ENCODE data around the gene KRT77.

Gene KRT77

DNA sequence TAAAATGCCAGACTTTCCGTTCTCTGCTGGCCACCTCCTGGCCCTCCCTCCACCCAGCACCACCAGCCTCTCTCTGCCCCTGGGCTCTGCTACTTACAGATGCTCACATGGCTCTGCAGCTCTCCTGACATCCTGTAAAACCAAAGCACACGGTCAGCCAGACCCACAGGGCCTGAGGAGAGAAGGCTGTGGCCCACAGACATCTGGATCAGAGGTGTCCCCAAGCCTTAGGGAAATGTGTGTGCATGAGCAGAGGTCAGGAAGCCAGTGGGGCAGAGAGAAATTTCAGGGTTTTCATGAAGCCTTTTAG lies 11.5 kb downstream of the KRT77 start:
- DNase-seq (ENCODE audit: low spot score): no peak

DNA sequence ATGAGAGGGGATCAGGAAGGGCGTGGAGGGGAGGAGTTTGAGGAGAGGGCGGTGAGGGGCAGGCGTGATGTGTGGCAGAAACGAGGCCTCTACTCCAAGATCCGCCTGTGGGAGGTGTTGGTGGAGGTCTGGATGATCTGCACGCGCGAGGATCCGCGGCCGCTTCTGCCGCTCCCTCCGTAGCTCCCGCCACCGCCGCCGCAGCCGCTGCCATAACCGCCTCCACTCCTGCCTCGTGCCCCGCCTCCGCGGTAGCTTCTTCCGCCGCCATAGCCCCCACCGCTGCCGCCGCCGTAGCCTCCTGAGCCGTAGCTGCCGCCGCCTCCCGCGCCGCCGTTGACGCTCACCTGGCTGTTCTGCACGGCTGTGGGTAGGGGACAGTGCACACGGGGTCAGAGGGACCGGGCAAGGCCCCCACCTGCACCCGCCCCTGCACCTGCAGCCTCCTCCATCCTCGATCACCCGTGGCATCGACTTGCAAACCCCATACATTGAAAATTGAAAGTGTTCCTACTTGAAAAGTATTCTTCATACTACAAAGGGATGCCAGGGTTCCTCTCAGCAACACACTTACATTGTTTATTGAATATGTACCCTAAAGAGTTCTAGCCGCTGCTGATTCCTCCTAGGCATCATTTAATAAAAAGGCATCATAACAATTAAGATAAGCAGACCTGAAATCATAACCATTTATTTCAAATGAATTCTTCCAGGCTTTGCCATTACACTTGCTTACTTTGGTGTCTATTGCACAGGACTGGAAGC lies 12.1 kb downstream of the KRT77 start:
- DNase-seq (ENCODE audit: low spot score): peak; percentile 20

DNA sequence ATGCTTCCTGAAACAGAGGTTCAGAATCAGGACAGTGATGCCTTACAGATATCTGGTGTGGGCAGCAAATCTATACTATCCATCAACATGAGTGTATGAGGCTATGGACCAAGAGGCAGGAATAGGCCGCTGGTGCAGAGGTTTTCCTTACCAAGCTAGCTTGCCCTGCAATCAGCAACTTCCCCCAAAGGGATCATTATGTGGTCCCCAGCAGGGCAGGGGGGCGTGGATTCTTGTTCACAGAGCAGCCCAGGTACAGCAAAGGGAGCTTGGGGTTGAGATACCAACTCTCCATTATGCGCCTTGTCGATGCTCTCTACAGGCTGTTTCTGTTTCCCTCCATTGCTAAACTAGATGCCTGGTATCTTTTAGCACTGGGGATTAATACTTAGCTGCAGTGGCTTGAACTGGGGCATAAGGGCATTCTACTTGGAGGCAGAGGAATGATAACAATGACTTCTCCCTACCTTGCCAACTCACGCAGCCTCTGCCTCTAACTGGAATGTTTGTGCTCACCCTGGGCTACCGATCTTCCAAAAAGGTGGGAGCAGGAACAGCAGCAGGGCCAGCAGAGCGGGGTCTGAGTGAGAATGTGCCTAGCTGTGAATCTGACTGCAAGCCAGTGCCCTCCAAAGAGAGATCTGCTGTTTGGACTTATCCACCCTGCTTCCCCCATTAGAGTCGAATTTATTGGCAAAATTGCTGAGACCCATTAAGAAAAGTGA lies 12.8 kb downstream of the KRT77 start:
- no peak for DNase-seq (ENCODE audit: low spot score)

DNA sequence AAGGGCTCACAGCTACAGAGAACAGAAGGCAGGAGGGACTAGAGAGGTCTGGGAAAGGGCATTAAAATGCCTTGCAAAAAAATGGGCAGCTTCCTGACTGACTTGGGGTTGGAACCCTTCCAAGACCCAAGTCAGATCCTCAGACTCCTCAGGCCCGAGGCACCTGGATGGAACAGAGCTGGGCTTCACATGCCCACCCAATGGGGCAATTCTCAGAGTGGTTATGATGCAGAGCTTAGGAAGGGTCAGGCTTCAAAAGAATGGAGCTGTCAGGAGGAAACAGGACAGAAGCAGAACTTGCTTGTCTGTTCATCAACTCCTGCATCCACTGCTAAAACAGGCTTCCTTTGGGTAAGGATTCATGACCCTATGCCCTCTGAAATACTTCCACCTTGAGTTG lies 13.4 kb downstream of the KRT77 start:
- DNase-seq (ENCODE audit: low spot score): no peak

DNA sequence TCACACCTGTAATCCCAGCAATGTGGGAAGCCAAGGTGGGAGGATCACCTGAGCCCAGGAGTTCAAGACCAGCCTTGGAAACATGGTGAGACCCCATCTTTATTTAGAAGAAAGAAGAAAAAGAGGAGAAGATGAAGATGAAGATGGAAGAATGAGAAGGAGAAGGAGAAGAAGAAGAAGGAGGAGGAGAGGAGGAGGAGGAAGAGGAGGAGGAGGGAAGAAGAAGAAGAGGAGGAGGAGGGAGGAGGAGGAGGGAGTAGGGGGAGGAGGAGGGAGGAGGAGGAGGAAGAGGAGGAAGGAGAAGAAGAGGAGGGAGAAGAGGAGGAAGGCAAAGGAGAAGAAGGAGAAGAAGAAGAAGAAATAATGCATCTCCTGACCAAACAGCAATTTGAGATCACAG lies 14.1 kb downstream of the KRT77 start:
- DNase-seq (ENCODE audit: low spot score): no peak

DNA sequence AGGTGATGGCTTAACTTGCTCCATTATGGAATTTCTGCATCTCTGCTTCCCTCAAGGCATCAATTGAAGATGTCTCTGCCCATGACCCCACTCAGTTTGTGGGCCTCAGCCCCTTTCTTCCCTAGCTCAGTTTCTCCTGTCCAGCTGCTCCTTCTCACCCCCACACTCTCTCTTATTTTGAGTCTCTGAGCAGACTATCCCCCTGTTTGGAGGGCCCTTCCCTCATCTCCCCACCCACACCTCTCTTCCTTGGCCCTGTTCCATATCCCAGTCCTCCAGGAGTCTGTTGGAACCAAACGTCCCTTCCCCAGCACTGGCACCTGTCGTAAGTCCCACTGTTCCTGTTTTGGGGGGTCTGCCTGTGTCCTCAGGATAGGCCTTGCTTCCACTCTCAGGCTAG lies 14.8 kb downstream of the KRT77 start:
- DNase-seq (ENCODE audit: low spot score): no peak

DNA sequence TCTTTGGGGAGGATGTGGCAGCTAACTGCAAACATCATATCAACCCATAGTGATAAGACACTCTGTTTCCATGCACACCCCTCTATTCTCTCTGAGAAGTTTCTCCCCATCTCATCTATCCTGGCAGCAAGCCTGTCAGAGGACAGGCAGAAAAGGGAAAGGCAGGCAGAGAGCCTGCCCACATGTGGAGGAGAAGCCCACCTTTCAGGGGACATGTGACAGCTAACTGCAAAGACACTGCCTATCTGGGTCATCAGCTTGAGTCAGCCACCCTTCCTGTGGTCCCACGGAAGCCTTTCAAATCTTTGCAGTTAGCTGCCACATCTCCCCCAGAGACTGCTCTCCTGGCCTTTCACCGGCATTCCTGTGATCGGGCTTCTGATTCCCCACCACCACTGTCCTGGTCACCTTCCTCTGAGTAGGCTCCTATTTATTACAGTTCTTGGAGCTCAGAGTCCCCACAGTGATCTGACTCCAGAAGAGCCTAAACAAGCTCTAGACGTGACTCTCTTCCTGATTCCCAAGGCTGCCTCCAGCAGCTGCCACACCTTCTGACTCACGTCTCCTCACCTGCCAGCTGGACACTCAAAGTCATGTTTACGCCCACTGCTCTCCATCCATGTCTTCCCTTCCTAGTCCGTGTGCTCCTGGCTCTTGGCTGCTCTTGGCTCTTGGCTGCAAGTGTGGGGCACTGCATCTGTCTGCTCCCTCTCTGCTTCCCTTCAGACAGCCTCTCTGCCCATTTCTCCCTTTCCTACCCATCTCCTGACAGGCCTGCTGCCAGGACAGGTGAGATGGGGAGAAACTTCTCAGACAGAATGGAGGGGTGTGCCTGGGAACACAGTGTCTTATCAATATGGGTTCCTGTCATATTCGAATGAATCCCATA lies 15.6 kb downstream of the KRT77 start:
- no peak for DNase-seq (ENCODE audit: low spot score)

DNA sequence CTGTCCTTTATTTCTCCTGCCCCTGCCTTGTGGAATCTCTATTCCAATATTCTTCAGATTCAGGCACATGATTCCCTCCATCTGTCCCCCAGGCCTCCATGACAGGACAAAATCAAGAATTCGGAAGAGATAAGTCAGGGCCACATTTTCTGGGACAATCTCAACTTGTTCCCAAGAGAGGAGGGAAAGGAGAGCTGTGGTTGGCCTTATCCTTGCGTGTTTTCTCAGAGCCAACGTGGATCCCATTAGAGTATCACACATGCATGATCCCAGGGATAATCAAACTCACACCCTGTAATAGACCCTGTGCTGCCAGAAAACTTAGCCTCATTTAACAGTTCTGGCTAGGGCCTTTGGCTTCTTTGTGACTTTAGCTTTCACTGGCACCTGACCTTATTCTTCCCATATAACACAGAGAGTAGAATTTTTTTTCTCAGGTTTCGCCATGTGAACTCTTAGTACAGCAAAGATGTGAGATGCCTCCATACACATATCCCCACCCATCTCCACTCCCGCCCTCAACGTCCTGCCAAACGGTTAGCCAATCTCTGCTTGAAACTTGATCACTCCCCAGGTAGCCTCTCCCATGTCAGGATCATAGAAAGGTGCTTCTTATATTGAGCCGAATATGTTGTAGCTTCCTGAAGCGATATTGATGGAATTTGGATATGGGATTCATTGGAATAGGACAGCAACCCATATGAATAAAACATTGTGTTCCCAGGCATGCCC lies 16.4 kb downstream of the KRT77 start:
- no peak for DNase-seq (ENCODE audit: low spot score)

DNA sequence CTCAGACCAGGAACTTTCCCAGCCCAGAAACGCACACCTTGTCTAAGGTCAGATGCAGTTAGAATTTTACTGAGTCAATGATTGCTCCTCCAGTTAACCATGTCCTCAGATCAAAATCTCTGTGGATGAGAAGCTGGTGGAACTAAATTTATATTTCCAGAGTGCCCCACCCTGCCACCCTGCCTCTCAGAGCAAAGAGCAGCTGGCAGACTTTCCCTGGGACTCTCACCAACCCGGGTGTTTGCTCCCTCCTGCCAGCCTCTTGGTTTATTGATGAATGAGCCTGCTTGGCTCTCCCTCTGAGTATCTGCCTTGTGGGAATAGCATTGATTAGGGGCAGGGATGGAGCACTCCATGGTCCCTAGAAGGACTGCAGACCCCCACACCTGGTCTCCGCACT lies 17.3 kb downstream of the KRT77 start:
- no peak for DNase-seq (ENCODE audit: low spot score)

DNA sequence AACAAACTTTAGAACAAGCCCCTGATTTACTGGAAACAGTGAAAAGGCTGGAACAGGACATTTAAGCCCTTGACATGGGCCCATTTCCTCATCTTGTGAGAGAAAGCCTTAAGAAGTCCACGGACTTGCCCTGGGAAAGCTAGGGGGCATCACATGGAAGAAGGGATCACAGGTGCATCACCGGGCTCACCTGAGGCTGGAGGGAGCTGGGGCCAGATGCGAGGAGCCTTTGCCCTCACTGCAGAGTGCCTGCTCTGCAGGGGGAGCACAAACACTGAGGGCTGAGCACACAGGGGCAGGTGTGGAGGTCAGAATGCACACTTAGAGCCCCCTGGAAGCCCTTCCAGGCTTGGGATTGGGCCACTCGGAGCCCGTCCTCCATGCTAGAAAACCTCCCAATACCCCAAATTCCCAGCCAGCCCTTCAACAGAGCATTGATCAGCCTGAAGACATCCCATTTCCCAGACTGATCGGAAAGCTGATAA lies 17.9 kb downstream of the KRT77 start:
- no peak for DNase-seq (ENCODE audit: low spot score)

DNA sequence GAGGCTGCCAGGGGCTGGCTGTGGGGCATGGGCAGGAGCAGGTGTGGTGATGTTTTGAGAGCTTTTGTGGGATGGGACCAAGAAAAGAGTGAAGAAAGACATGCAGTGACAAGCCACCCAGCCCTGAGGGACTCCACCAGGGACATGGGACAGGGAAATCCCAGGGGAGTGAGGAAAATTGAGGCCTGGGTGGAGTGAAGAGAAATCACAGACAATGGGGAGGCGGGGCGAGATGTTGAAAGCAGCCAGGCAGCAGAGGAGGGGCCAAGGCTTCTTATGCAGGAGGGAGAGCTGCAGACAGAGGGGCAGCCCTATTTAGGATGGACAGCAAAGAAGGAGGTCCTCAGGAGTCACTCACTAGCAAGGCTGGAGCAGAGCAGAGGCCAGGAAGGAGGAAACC lies 18.9 kb downstream of the KRT77 start:
- DNase-seq (ENCODE audit: low spot score): no peak

DNA sequence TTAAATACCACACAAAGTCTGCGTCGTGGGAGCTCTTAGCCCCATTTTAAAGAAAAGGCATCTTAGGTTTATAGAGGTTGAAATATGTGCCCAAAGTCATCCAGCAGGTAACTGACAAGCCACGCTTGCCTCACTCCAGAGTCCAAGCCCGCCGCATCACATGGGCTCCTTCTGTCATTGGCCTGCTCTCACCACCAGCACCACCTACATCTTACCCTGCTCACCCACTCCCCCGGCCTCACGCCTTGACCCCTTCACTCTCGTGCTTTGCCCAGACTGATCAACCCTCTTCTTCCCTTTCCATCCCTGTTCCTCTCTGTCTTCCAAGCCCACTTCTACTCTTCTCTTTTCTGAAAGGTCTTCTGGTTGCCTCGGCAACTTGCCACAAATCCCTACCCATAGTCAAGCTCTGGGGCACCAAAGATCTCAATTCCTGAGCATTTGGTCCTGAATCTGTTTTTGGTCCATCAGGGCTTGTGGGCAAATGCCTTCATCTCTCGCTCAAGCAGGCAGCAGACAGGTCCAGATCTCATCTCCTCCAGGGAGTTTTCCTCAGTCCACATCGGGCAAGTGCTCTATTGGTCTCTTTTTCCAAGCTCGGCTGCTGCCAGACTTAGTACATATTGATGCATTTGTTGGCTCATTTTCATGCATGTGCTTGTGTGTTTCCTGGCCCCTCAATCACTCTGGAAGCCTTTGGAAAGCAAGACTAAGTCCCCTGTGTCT lies 19.6 kb downstream of the KRT77 start:
- DNase-seq (ENCODE audit: low spot score): no peak

DNA sequence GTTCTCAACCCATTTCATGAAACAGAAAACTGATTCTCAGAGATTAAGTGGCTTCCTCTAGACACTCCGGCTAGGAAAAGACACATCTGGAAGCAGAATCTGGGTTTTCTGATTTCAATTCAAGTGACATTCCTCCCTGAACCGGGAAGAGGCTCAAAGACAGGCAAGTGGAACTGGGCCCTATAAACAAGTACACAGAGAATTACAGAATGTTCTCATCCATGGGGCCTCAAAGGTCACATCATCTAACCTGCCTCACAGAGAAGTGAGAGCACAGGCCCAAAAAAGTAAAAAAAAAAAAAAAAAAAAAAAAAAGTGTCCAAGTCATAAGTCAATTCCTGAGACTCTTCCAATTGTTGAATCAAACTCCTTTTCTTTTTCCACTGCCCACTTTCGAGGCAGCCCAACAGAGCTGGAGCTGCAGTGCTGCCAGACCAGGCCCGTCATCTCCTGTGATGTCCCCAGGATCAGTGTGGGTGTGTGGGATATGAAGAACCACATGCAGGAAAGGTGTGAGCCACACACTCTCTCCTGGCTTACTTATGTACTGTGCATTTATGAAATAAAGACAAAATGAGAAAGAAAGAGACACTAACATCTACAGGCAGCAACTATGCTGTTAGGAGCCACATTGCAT lies 20.3 kb downstream of the KRT77 start:
- DNase-seq (ENCODE audit: low spot score): no peak

DNA sequence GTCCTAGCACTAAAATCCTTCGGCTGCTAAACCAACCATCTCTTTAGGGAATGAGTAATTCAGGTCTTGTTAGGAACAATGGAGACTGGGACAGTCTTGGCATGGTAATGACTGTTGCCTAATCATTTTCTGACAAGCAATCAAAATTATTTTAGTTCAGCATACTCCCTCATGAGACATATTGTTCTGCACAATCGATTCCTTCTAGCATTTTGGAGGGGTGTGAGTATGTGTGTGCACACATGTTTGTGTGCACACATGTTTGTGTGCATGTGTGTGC lies 21.0 kb downstream of the KRT77 start:
- no peak for DNase-seq (ENCODE audit: low spot score)

DNA sequence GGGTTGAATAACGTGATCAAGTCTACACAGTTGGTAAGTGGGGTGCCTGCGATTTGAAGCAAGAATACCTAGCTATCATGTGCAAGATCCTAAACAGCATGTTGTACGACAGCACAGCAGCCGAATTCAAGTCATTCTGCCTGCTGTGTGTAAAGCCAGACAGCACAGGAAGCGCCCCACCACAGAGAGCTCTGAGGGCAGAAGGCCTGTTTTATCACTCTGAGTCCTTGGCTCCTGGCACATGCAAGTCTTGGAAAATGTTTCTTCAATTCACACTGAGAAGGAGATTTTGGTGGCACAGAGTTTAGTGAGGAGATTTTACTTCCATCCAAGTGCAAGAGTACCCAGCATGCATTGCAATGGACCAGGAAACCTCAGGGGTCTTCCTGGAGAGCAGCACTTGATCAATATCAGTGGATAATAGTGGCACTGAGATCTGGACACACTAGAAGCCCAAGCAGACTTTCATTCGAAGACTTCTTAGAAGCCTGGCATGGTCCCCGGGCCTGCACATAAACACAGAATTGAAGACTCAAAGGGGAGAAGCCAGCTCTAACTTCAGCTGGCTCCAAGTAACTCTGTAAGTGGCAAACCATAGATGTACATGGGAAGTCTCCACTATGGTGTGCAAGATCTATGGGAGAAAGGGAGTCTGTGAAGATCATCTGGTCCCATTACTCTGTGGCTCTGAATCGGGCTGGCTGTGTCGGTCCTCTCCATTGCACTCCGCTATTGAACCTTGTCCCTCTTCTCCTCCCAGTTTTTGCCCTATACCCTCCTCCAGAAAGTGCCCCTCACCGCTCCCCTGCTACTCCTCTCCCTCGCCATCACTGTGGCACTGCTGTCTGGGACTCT lies 21.6 kb downstream of the KRT77 start:
- no peak for DNase-seq (ENCODE audit: low spot score)

DNA sequence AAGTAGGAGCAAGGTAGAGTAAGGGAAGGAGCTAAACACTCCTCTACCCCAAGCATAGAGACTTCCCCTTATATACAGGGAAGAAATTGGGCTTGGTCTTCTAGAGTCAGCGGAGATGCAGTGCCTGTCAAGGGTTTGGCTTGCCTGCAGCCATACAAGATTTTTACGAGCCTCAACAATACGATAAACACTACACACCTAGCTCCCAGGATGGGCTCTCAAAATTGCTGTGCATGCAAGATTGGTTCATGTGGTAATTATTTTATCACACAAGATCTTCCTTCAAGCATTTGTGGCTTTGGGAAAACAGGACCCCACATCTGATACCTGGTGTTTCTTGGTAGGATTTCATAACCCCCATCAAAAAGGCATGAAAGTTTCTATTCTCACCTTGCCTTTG lies 23.0 kb downstream of the KRT77 start, which contains the start of gene KRT1:
TSS of gene KRT1 (minus strand) at position 45 of the 400 bp plus-strand sequence. CDS start 59 bp downstream, outside the sequence.
- DNase-seq (ENCODE audit: low spot score): no peak

DNA sequence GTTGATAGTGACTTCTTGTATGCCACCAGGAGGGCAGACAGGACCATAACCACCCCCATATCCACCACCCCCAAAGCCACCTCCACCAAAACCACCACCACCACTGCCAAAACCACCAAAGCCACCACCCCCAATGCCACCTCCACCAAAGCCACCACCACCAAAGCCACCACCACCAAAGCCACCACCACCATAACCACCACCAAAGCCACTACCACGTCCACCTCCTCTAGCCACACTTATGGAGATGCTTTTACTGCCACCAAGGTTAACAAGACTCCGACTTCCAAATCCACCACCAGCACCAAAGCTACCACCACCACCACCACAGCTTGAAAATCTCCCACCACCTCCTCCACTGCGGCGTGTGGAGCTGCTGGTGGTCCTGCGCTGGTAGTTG lies 23.4 kb downstream of the KRT77 start:
- DNase-seq (ENCODE audit: low spot score): no peak

DNA sequence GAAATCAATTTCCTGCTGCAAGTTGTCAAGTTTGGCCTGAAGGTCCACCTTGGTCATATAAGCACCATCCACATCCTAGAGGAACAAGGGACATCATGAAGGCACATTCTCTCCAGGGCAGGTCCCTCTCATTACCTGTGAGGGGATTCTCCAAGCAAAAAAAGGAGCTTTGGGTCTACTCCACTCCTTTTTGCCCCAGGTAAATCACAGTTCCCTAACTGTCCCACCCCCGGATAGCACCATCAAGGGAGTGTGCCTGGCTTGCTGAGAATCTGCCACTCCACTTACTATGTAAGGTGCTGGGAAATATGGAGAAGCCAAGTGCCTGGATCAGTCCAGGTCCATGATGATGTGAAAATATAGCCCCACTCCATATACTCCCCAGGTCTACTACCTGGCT lies 25.7 kb downstream of the KRT77 start:
- no peak for DNase-seq (ENCODE audit: low spot score)

DNA sequence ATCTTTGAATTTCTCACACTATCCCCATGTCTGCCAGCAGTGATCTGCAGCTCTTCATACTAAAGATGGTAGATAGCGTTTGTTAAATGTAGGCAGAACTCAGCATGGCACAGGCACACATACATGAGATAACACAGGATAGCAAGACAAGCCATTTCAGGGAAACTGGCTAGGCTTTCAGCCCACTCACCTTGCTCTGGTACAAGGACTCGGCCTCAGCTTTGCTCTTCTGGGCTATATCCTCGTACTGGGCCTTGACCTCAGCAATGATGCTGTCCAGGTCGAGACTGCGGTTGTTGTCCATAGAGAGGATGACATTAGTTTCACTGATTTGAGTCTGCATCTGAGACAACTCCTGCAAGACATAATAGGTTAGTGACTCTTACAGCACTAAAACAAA lies 26.2 kb downstream of the KRT77 start:
- no peak for DNase-seq (ENCODE audit: low spot score)

DNA sequence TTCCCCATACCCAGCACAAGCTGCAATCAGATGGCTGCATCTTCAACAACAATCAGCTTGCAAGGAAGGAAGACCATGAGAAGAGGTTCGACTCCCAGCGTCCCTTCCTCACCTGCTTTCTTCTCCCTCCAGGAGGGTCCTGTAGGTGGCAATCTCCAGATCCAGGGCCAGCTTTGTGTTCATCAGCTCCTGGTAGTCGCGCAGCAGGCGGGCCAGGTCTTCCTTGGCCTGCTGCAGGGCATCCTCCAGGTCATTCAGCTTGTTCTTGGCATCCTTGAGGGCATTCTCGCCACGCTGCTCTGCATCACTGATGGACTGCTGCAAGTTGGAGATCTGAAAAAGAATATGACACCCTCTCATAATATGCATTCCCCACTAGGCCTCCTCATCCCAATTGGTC lies 27.2 kb downstream of the KRT77 start:
- DNase-seq (ENCODE audit: low spot score): no peak

Measured in GM03348 (cell line).